ENCODE results near the gene TEKT5.
"Not testable (repeated sequence)": the region's sequence is repeated elsewhere in the genome, so short reads cannot be mapped to it uniquely, and the experiment has no call there.

Gene TEKT5

GRCh38 chr16:10622036-10622921 lies 72.5 kb downstream of the TEKT5 start:
- Histone ChIP-seq H3K27ac (ENCODE audit: low read depth, low read length) (no peak overlapping the region), H3K36me3 (ENCODE audit: control insufficient read depth in 1 of 2, insufficient read depth in 2 of 2, low read length in 2 of 2) (no peaks in the 10 kb centered on the region), H3K27me3 (ENCODE audit: control insufficient read depth in 1 of 2, insufficient read depth in 2 of 2, low read length in 2 of 2) (no peaks in the 10 kb centered on the region), H3K9me3 (ENCODE audit: control insufficient read depth in 1 of 2, low read length in 2 of 2) (no peaks in the 10 kb centered on the region), H3K4me3 (ENCODE audit: low read depth in 1 of 2, low read length in 2 of 2) (no peak overlapping the region), H3K4me1 (ENCODE audit: control insufficient read depth in 1 of 2, insufficient read depth in 2 of 2, low read length in 2 of 2) (peaks cover 25 to 36% of the 10 kb centered on the region in 2 donors), H3K9ac (ENCODE audit: low read depth in 1 of 2, low read length in 2 of 2) (no peak overlapping the region)

- not testable (repeated sequence) for H3K9me3 ChIP-seq (ENCODE audit: control insufficient read depth in 1 of 2, low read length in 2 of 2); H3K9ac ChIP-seq (ENCODE audit: low read depth in 1 of 2, low read length in 2 of 2); H3K4me3 ChIP-seq (ENCODE audit: low read depth in 1 of 2, low read length in 2 of 2); H3K27ac ChIP-seq (ENCODE audit: low read depth, low read length); H3K36me3 ChIP-seq (ENCODE audit: control insufficient read depth in 1 of 2, insufficient read depth in 2 of 2, low read length in 2 of 2); H3K27me3 ChIP-seq (ENCODE audit: control insufficient read depth in 1 of 2, insufficient read depth in 2 of 2, low read length in 2 of 2)
- peaks cover 33 to 43% of the 10 kb centered on the region in 2 donors for H3K4me1 ChIP-seq (ENCODE audit: control insufficient read depth in 1 of 2, insufficient read depth in 2 of 2, low read length in 2 of 2)
Measured at GRCh38 chr16:10621216-10621949, 73.3 kb downstream of the TEKT5 start.

- no peaks in the 10 kb centered on the region for H3K9me3 ChIP-seq (ENCODE audit: control insufficient read depth in 1 of 2, low read length in 2 of 2)
- no peaks in the 10 kb centered on the region for H3K27me3 ChIP-seq (ENCODE audit: control insufficient read depth in 1 of 2, insufficient read depth in 2 of 2, low read length in 2 of 2)
- H3K27ac ChIP-seq (ENCODE audit: low read depth, low read length): no peak overlapping the region
- H3K4me3 ChIP-seq (ENCODE audit: low read depth in 1 of 2, low read length in 2 of 2): peak overlapping the region in 1 of 2 donors; percentile 58
- H3K9ac ChIP-seq (ENCODE audit: low read depth in 1 of 2, low read length in 2 of 2): peak overlapping the region in 1 of 2 donors; percentile 14
- no peaks in the 10 kb centered on the region for H3K36me3 ChIP-seq (ENCODE audit: control insufficient read depth in 1 of 2, insufficient read depth in 2 of 2, low read length in 2 of 2)
- peaks cover 30 to 43% of the 10 kb centered on the region in 2 donors for H3K4me1 ChIP-seq (ENCODE audit: control insufficient read depth in 1 of 2, insufficient read depth in 2 of 2, low read length in 2 of 2)
Measured at GRCh38 chr16:10620120-10620519, 74.6 kb downstream of the TEKT5 start.

- H3K27ac ChIP-seq (ENCODE audit: low read depth, low read length): no peak overlapping the region
- no peaks in the 10 kb centered on the region for H3K36me3 ChIP-seq (ENCODE audit: control insufficient read depth in 1 of 2, insufficient read depth in 2 of 2, low read length in 2 of 2)
- no peaks in the 10 kb centered on the region for H3K27me3 ChIP-seq (ENCODE audit: control insufficient read depth in 1 of 2, insufficient read depth in 2 of 2, low read length in 2 of 2)
- H3K4me3 ChIP-seq (ENCODE audit: low read depth in 1 of 2, low read length in 2 of 2): peak overlapping the region; percentile 54 to 58
- H3K9me3 ChIP-seq (ENCODE audit: control insufficient read depth in 1 of 2, low read length in 2 of 2): no peaks in the 10 kb centered on the region
- H3K4me1 ChIP-seq (ENCODE audit: control insufficient read depth in 1 of 2, insufficient read depth in 2 of 2, low read length in 2 of 2): peaks cover 30 to 43% of the 10 kb centered on the region in 2 donors
- peak overlapping the region; percentile 14 to 51 for H3K9ac ChIP-seq (ENCODE audit: low read depth in 1 of 2, low read length in 2 of 2)
Measured at GRCh38 chr16:10619271-10619849, 75.4 kb downstream of the TEKT5 start.

- Histone ChIP-seq H3K4me1 (ENCODE audit: control insufficient read depth in 1 of 2, insufficient read depth in 2 of 2, low read length in 2 of 2) (peaks cover 30 to 43% of the 10 kb centered on the region in 2 donors), H3K9me3 (ENCODE audit: control insufficient read depth in 1 of 2, low read length in 2 of 2) (no peaks in the 10 kb centered on the region), H3K27ac (ENCODE audit: low read depth, low read length) (no peak overlapping the region), H3K36me3 (ENCODE audit: control insufficient read depth in 1 of 2, insufficient read depth in 2 of 2, low read length in 2 of 2) (no peaks in the 10 kb centered on the region), H3K4me3 (ENCODE audit: low read depth in 1 of 2, low read length in 2 of 2) (no peak overlapping the region), H3K27me3 (ENCODE audit: control insufficient read depth in 1 of 2, insufficient read depth in 2 of 2, low read length in 2 of 2) (no peaks in the 10 kb centered on the region), H3K9ac (ENCODE audit: low read depth in 1 of 2, low read length in 2 of 2) (peak overlapping the region; percentile 0 to 51)
Measured at GRCh38 chr16:10618710-10619209, 76.0 kb downstream of the TEKT5 start.

- H3K9me3 ChIP-seq (ENCODE audit: control insufficient read depth in 1 of 2, low read length in 2 of 2): no peaks in the 10 kb centered on the region
- H3K4me3 ChIP-seq (ENCODE audit: low read depth in 1 of 2, low read length in 2 of 2): no peak overlapping the region
- no peaks in the 10 kb centered on the region for H3K36me3 ChIP-seq (ENCODE audit: control insufficient read depth in 1 of 2, insufficient read depth in 2 of 2, low read length in 2 of 2)
- peaks cover 30 to 43% of the 10 kb centered on the region in 2 donors for H3K4me1 ChIP-seq (ENCODE audit: control insufficient read depth in 1 of 2, insufficient read depth in 2 of 2, low read length in 2 of 2)
- H3K27me3 ChIP-seq (ENCODE audit: control insufficient read depth in 1 of 2, insufficient read depth in 2 of 2, low read length in 2 of 2): no peaks in the 10 kb centered on the region
- H3K9ac ChIP-seq (ENCODE audit: low read depth in 1 of 2, low read length in 2 of 2): peak overlapping the region in 1 of 2 donors; percentile 38
- H3K27ac ChIP-seq (ENCODE audit: low read depth, low read length): no peak overlapping the region
Measured at GRCh38 chr16:10617662-10618420, 76.9 kb downstream of the TEKT5 start.

GRCh38 chr16:10616756-10617640 lies 77.7 kb downstream of the TEKT5 start:
- Histone ChIP-seq H3K9me3 (ENCODE audit: control insufficient read depth in 1 of 2, low read length in 2 of 2) (no peaks in the 10 kb centered on the region), H3K36me3 (ENCODE audit: control insufficient read depth in 1 of 2, insufficient read depth in 2 of 2, low read length in 2 of 2) (no peaks in the 10 kb centered on the region), H3K27me3 (ENCODE audit: control insufficient read depth in 1 of 2, insufficient read depth in 2 of 2, low read length in 2 of 2) (no peaks in the 10 kb centered on the region), H3K4me1 (ENCODE audit: control insufficient read depth in 1 of 2, insufficient read depth in 2 of 2, low read length in 2 of 2) (peaks cover 30 to 37% of the 10 kb centered on the region in 2 donors), H3K9ac (ENCODE audit: low read depth in 1 of 2, low read length in 2 of 2) (peak overlapping the region in 1 of 2 donors; percentile 38), H3K4me3 (ENCODE audit: low read depth in 1 of 2, low read length in 2 of 2) (no peak overlapping the region), H3K27ac (ENCODE audit: low read depth, low read length) (no peak overlapping the region)

- H3K27me3 ChIP-seq (ENCODE audit: control insufficient read depth in 1 of 2, insufficient read depth in 2 of 2, low read length in 2 of 2): no peaks in the 10 kb centered on the region
- H3K27ac ChIP-seq (ENCODE audit: low read depth, low read length): no peak overlapping the region
- H3K36me3 ChIP-seq (ENCODE audit: control insufficient read depth in 1 of 2, insufficient read depth in 2 of 2, low read length in 2 of 2): no peaks in the 10 kb centered on the region
- H3K4me3 ChIP-seq (ENCODE audit: low read depth in 1 of 2, low read length in 2 of 2): no peak overlapping the region
- H3K4me1 ChIP-seq (ENCODE audit: control insufficient read depth in 1 of 2, insufficient read depth in 2 of 2, low read length in 2 of 2): peaks cover 30 to 35% of the 10 kb centered on the region in 2 donors
- H3K9ac ChIP-seq (ENCODE audit: low read depth in 1 of 2, low read length in 2 of 2): no peak overlapping the region
- H3K9me3 ChIP-seq (ENCODE audit: control insufficient read depth in 1 of 2, low read length in 2 of 2): no peaks in the 10 kb centered on the region
Measured at GRCh38 chr16:10616419-10616755, 78.3 kb downstream of the TEKT5 start.

GRCh38 chr16:10614685-10615084 lies 80.0 kb downstream of the TEKT5 start:
- H3K27ac ChIP-seq (ENCODE audit: low read depth, low read length): no peak overlapping the region
- peaks cover 32 to 35% of the 10 kb centered on the region in 2 donors for H3K4me1 ChIP-seq (ENCODE audit: control insufficient read depth in 1 of 2, insufficient read depth in 2 of 2, low read length in 2 of 2)
- no peak overlapping the region for H3K4me3 ChIP-seq (ENCODE audit: low read depth in 1 of 2, low read length in 2 of 2)
- H3K36me3 ChIP-seq (ENCODE audit: control insufficient read depth in 1 of 2, insufficient read depth in 2 of 2, low read length in 2 of 2): no peaks in the 10 kb centered on the region
- H3K9ac ChIP-seq (ENCODE audit: low read depth in 1 of 2, low read length in 2 of 2): no peak overlapping the region
- H3K27me3 ChIP-seq (ENCODE audit: control insufficient read depth in 1 of 2, insufficient read depth in 2 of 2, low read length in 2 of 2): no peaks in the 10 kb centered on the region
- no peaks in the 10 kb centered on the region for H3K9me3 ChIP-seq (ENCODE audit: control insufficient read depth in 1 of 2, low read length in 2 of 2)

All from duodenal mucosa (tissue), 2 donors.